ENCODE measurements around the gene SCAF1. TPM values are rescaled to one million over a fixed set of nuclear protein-coding genes. Genes with fewer than 3 reads are reported as not detected.
A peak's percentile ranks its signal among the peaks of the same experiment; 100 is the strongest.

SCAF1 gene
- total and polyA plus RNA-seq, 9 of the 15 experiments (the other 6 are each of a cell fraction or from before 2014, with no cell fraction given) = 0.20 to 79.0 (median 4.9) TPM

DNA sequence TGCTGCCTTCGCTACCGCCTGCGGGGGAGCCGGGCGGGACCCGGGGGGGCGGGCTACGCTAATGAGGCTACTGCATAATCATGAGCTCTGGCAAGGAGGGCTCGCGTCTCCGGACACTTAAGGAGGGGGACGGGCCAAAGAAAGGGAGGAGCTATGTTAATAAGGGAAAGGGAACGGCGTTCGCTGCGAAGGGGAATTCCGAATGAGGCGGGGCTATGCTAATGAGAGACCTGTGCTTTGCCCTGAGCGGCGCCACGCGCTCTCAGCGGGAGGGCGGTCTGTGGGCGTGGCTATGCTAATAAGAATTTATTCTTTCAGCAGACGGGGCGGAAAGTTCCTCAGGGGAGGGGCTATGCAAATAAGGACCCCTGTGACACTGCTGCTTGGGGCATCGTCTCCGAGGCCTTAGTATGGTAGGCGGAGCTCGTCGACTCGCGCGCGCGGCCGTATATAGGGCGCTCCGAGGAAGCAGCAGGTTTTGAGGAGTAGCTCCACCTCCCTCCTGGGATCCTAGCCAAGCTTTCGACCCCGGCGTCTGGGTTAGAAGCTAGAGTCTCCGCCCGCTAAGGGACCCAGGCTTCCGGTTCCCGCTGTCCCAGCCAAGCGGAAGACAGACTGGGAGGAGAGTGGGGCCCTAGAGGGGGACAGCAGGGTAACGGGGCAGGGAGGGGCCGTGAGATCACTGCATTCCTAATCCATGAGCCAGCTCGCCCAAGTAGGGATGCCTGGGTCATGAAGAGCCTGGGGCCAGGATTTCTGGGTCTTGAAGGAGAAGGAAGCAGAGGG, 1.7 kb upstream of the SCAF1 start, which contains the start of gene RRAS (continued):
- TF ChIP-seq FOXM1 (IDR thresholded peaks at IDR 0.05; ENCODE audit: low read depth) = no peak
- TF ChIP-seq FOXM1 (CRISPR knock-in tag; IDR thresholded peaks at IDR 0.05; ENCODE audit: low read depth) = no peak
- TF ChIP-seq RCOR1 (IDR thresholded peaks at IDR 0.05; ENCODE audit: borderline replicate concordance in 1 of 2, low read depth in 2 of 2, low read length in 2 of 2) = peak; percentile 5 to 52; a peak in 2 of 4 replicates
- TF ChIP-seq, protein P1, sequence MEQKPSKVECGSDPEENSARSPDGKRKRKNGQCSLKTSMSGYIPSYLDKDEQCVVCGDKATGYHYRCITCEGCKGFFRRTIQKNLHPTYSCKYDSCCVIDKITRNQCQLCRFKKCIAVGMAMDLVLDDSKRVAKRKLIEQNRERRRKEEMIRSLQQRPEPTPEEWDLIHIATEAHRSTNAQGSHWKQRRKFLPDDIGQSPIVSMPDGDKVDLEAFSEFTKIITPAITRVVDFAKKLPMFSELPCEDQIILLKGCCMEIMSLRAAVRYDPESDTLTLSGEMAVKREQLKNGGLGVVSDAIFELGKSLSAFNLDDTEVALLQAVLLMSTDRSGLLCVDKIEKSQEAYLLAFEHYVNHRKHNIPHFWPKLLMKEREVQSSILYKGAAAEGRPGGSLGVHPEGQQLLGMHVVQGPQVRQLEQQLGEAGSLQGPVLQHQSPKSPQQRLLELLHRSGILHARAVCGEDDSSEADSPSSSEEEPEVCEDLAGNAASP (IDR thresholded peaks at IDR 0.05) = no peak
- TF ChIP-seq, protein P2, sequence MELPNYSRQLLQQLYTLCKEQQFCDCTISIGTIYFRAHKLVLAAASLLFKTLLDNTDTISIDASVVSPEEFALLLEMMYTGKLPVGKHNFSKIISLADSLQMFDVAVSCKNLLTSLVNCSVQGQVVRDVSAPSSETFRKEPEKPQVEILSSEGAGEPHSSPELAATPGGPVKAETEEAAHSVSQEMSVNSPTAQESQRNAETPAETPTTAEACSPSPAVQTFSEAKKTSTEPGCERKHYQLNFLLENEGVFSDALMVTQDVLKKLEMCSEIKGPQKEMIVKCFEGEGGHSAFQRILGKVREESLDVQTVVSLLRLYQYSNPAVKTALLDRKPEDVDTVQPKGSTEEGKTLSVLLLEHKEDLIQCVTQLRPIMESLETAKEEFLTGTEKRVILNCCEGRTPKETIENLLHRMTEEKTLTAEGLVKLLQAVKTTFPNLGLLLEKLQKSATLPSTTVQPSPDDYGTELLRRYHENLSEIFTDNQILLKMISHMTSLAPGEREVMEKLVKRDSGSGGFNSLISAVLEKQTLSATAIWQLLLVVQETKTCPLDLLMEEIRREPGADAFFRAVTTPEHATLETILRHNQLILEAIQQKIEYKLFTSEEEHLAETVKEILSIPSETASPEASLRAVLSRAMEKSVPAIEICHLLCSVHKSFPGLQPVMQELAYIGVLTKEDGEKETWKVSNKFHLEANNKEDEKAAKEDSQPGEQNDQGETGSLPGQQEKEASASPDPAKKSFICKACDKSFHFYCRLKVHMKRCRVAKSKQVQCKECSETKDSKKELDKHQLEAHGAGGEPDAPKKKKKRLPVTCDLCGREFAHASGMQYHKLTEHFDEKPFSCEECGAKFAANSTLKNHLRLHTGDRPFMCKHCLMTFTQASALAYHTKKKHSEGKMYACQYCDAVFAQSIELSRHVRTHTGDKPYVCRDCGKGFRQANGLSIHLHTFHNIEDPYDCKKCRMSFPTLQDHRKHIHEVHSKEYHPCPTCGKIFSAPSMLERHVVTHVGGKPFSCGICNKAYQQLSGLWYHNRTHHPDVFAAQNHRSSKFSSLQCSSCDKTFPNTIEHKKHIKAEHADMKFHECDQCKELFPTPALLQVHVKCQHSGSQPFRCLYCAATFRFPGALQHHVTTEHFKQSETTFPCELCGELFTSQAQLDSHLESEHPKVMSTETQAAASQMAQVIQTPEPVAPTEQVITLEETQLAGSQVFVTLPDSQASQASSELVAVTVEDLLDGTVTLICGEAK (IDR thresholded peaks at IDR 0.05) = peak; percentile 79
- TF ChIP-seq, protein P2 (CRISPR knock-in tag; IDR thresholded peaks at IDR 0.05) = no peak
- peak; percentile 89 for TF ChIP-seq RBFOX2 (IDR thresholded peaks at IDR 0.05; ENCODE audit: low read depth, low read length)
- peak; percentile 55; the same call in 1 of the 2 replicates for TF ChIP-seq KLF1 (tag; IDR thresholded peaks at IDR 0.05)
- peak; percentile 93 for TF ChIP-seq JUN (IDR thresholded peaks at IDR 0.05; ENCODE audit: borderline replicate concordance, low read depth, low read length)
- TF ChIP-seq JUN (CRISPR knock-in tag; IDR thresholded peaks at IDR 0.05; ENCODE audit: borderline replicate concordance) = peak; percentile 96
- TF ChIP-seq ATF7 (IDR thresholded peaks at IDR 0.05) = peak; percentile 93
- TF ChIP-seq ZNF639 (CRISPR knock-in tag; conservative IDR thresholded peaks at IDR 0.05 in 1 of 2, IDR thresholded peaks at IDR 0.05 in 1 of 2) = peak in 1 of 2 experiments; percentile 67; a peak in 2 of 4 replicates
- no peak for TF ChIP-seq ASH1L (IDR thresholded peaks at IDR 0.05; ENCODE audit: borderline replicate concordance, low read depth, partially characterized antibody)
- TF ChIP-seq CHD1 (IDR thresholded peaks at IDR 0.05; ENCODE audit: low read length) = no peak
- TF ChIP-seq SPI1 (IDR thresholded peaks at IDR 0.05; ENCODE audit: borderline replicate concordance, low read depth, low read length) = peak; percentile 26; the same call in 1 of the 2 replicates
- TF ChIP-seq CHD2 (IDR thresholded peaks at IDR 0.05; ENCODE audit: low read depth, low read length) = no peak

Data from K562 (cell line).